Measurements from ENCODE around the gene HOXB4.

The HOXB4 gene

GRCh38 chr17:48561884-48562810, 16.0 kb downstream of the HOXB4 start:
- Histone ChIP-seq H3K27ac (ENCODE audit: low read depth, low read length) (no peak overlapping the region), H3K9me3 (ENCODE audit: control insufficient read depth, insufficient read depth, low read length) (no peaks in the 10 kb centered on the region), H3K27me3 (ENCODE audit: control insufficient read depth, low read length) (no peaks in the 10 kb centered on the region), H3K4me1 (ENCODE audit: control insufficient read depth, low read length) (no peaks in the 10 kb centered on the region), H4K20me1 (ENCODE audit: control insufficient read depth, insufficient read depth, low read depth, low read length) (no peaks in the 10 kb centered on the region), H3K4me2 (ENCODE audit: low read length) (no peak overlapping the region), H3F3A (ENCODE audit: control insufficient read depth, insufficient read depth) (no peaks in the 10 kb centered on the region), H3K9me2 (replicated peaks; ENCODE audit: control insufficient read depth, low read length) (no peaks in the 10 kb centered on the region), H3K36me3 (ENCODE audit: control insufficient read depth, low read length) (no peaks in the 10 kb centered on the region), H3K4me3 (ENCODE audit: low read length) (no peak overlapping the region), H3K79me2 (ENCODE audit: control insufficient read depth, low read length) (no peaks in the 10 kb centered on the region)
- TF ChIP-seq CTCF (IDR thresholded peaks at IDR 0.05; ENCODE audit: low read depth, low read length, poor library complexity, severe bottlenecking) (no peak), EZH2phosphoT487 (IDR thresholded peaks at IDR 0.05; ENCODE audit: borderline replicate concordance, low read length) (no peak)

GRCh38 chr17:48559840-48560817, 18.0 kb downstream of the HOXB4 start:
- Histone ChIP-seq H3K9me2 (replicated peaks; ENCODE audit: control insufficient read depth, low read length) (no peaks in the 10 kb centered on the region), H3K79me2 (ENCODE audit: control insufficient read depth, low read length) (no peaks in the 10 kb centered on the region), H3F3A (ENCODE audit: control insufficient read depth, insufficient read depth) (no peaks in the 10 kb centered on the region), H3K27me3 (ENCODE audit: control insufficient read depth, low read length) (peaks cover 3% of the 10 kb centered on the region; the same call in 1 of the 2 replicates), H3K9me3 (ENCODE audit: control insufficient read depth, insufficient read depth, low read length) (no peaks in the 10 kb centered on the region), H3K36me3 (ENCODE audit: control insufficient read depth, low read length) (no peaks in the 10 kb centered on the region), H3K4me2 (ENCODE audit: low read length) (no peak overlapping the region), H3K4me3 (ENCODE audit: low read length) (no peak overlapping the region), H3K4me1 (ENCODE audit: control insufficient read depth, low read length) (no peaks in the 10 kb centered on the region), H4K20me1 (ENCODE audit: control insufficient read depth, insufficient read depth, low read depth, low read length) (no peaks in the 10 kb centered on the region), H3K27ac (ENCODE audit: low read depth, low read length) (no peak overlapping the region)
- TF ChIP-seq EZH2phosphoT487 (IDR thresholded peaks at IDR 0.05; ENCODE audit: borderline replicate concordance, low read length) (no peak), CTCF (IDR thresholded peaks at IDR 0.05; ENCODE audit: low read depth, low read length, poor library complexity, severe bottlenecking) (peak; percentile 23)

GRCh38 chr17:48559122-48559839, 18.9 kb downstream of the HOXB4 start:
- no peaks in the 10 kb centered on the region for H3K4me1 ChIP-seq (ENCODE audit: control insufficient read depth, low read length)
- H3K4me3 ChIP-seq (ENCODE audit: low read length): no peak overlapping the region

More at GRCh38 chr17:48559122-48559839, 18.9 kb downstream of the HOXB4 start:
- TF ChIP-seq EZH2phosphoT487 (IDR thresholded peaks at IDR 0.05; ENCODE audit: borderline replicate concordance, low read length): no peak
- no peak for TF ChIP-seq CTCF (IDR thresholded peaks at IDR 0.05; ENCODE audit: low read depth, low read length, poor library complexity, severe bottlenecking)
- H3K9me3 ChIP-seq (ENCODE audit: control insufficient read depth, insufficient read depth, low read length): no peaks in the 10 kb centered on the region
- no peak overlapping the region for H3K4me2 ChIP-seq (ENCODE audit: low read length)
- no peaks in the 10 kb centered on the region for H3K36me3 ChIP-seq (ENCODE audit: control insufficient read depth, low read length)
- no peak overlapping the region for H3K27ac ChIP-seq (ENCODE audit: low read depth, low read length)
- H4K20me1 ChIP-seq (ENCODE audit: control insufficient read depth, insufficient read depth, low read depth, low read length): no peaks in the 10 kb centered on the region
- peaks cover 3% of the 10 kb centered on the region; the same call in 1 of the 2 replicates for H3K27me3 ChIP-seq (ENCODE audit: control insufficient read depth, low read length)
- H3F3A ChIP-seq (ENCODE audit: control insufficient read depth, insufficient read depth): no peaks in the 10 kb centered on the region
- no peaks in the 10 kb centered on the region for H3K79me2 ChIP-seq (ENCODE audit: control insufficient read depth, low read length)
- no peaks in the 10 kb centered on the region for H3K9me2 ChIP-seq (replicated peaks; ENCODE audit: control insufficient read depth, low read length)
